SK-MEL-5 (cell line): ENCODE measurements around the gene NDUFV3. TPM values are rescaled to one million over a fixed set of nuclear protein-coding genes. Genes with fewer than 3 reads are reported as not detected.
"Not testable (repeated sequence)": the region's sequence is repeated elsewhere in the genome, so short reads cannot be mapped to it uniquely, and the experiment has no call there.

Source experiments
- DNase-seq: peaks from one replicate; pipeline ENCODE4 v3.0.0-alpha.2; 2016; ENCODE audit warnings: low read depth, low spot score
- in situ Hi-C: cut with HindIII; loops from 2 replicates; pipeline ENCODE4 v1.10.0; 2016; ENCODE audit warnings: low sequenced_read_pairs, high pct_unique_total_duplicates, low pct_unique_long_range_greater_than_20kb
- small RNA-seq, 2 experiments: library from RNA; depleted of rRNA; stranded (forward); fragments of <200 nt; gene quantifications; one replicate each; pipeline ENCODE3, GENCODE V24; 2014
- total RNA-seq: library from RNA; depleted of rRNA; stranded (reverse); fragments of >200 nt; shearing (Covaris generic); gene quantifications from 2 replicates; pipeline ENCODE4 v1.2.3, GENCODE V29; 2014; rRNA removed

Gene NDUFV3
- total RNA-seq, 1 experiment from 2014 or later = 44.5 TPM

GRCh38 chr21:42949094-42949755 is 56.1 kb downstream of the NDUFV3 start:
- DNase-seq, in situ Hi-C loops: not testable (repeated sequence)

GRCh38 chr21:42951193-42951592 is 58.1 kb downstream of the NDUFV3 start:
- in situ Hi-C loops, DNase-seq: not testable (repeated sequence)

DNA sequence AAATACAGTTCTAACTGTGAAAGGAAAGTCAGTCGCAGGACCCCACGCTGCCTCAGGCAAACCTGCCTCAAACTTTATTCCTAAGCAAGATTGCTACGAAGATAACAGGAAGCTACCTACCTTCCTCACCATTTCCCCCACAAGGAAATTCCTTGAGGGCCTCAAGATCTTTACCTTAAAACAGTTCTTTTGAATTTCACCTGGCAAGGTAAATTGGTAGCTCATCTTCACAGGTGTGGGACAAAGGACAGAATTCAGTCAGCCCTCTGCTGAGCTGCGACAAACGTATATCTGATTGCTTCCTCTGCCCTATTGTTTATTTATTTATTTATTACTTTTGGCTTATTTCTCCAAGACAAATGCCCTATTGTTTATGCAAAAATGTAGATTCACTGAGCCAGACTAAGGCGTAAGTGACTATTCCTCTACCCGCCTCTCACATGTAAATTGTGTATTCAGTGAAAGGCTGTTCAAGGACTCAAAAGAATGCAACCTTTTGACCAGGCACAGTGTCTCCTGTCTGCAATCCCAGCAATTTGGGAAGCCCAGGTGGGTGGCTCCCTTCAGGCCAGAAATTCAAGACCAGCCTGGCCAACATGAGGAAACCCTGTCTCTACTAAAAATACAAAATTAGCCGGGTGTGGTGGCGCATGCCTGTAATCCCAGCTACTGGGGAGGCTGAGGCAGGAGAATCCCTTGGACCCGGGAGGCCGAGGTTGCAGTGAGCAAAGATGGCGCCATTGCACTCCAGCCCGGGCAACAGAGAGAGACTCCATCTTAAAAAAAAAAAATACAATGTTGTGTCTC is 63.9 kb downstream of the NDUFV3 start:
- no peak for DNase-seq
- in situ Hi-C loops = no loop called here

DNA sequence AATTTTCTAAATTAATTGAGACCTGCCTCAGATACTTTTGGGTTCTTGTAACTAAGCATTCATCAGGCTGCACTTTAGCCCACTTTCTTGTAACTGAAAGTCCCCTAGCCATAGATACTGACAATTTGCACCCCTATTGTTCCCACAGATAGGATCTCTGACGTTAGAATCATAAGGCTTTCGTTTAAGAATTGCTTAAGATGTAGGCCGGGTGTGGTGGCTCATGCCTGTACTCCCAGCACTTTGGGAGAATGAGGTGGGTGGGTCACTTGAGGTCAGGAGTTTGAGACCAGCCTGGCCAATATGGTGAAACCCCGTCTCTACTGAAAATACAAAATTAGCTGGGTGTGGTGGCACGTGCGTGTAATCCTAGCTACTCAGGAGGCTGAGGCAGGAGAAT is 65.0 kb downstream of the NDUFV3 start:
- in situ Hi-C loops = not testable (repeated sequence)

GRCh38 chr21:42959728-42960127 is 66.6 kb downstream of the NDUFV3 start:
- in situ Hi-C loops = no loop called here
- no peak for DNase-seq

More for the DNA sequence above, 65.0 kb downstream of the NDUFV3 start:
- DNase-seq = not testable (repeated sequence)

DNA sequence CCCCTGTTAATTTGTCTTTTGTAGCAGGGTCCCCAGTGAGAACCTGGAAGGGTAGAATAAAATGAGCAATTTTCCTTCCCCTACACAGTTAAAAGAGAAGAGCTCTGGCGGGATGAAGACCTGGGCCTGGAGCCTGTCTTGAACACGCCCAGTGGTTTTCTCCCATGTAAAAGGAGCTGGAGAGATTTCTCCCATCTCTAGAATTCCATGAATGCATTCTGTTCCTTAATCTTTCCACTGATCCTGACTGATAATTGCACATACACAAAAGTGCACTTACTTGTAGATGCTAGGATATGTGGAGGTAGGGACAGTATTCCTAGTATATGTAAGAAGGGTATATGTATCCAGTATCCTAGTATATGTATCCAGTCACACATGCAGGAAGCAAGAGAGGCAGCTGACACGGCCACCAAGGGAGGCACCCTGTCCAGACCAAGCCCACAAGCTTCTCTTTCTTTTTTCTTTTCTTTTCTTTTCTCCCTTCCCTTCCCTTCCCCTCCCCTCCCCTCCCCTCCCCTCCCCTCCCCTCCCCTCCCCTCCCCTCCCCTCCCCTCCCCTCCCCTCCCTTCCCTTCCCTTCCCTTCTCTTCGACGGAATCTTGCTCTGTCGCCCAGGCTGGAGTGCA is 69.4 kb downstream of the NDUFV3 start:
- DNase-seq = no peak
- in situ Hi-C loops = no loop called here

Small RNA genes lying within 50 kb of the gene (small RNA-seq; reads per million reads assigned to genes)
- 0 reads per million in 2 experiments for gene MIR5692B

Other genes with a start within 250 kb of the NDUFV3 start
- 2.9 and 3.1 TPM in 2 replicates for gene PDE9A, start 239.7 kb upstream of the NDUFV3 start, total RNA-seq
- 11.3 and 13.2 TPM in 2 replicates for gene WDR4, start 13.8 kb upstream of the NDUFV3 start, total RNA-seq
- gene ERVH48-1, start 32.3 kb downstream of the NDUFV3 start, total RNA-seq = not detected in 2 replicates
- 18.5 and 21.2 TPM in 2 replicates for gene PKNOX1, start 81.3 kb downstream of the NDUFV3 start, total RNA-seq
- 28.4 and 30.3 TPM in 2 replicates for gene CBS, start 182.5 kb downstream of the NDUFV3 start, total RNA-seq
- 26.7 and 27.1 TPM in 2 replicates for gene U2AF1, start 214.3 kb downstream of the NDUFV3 start, total RNA-seq